Stimulated activated CD4-positive, alpha-beta T cell treated with anti-CD3 and anti-CD28 coated beads, Interleukin-1b, Interleukin-23, amount 100 ng/mL, for 4 hours (primary cell): Measurements from ENCODE around the gene RAB18.
"Not testable (repeated sequence)": the region's sequence is repeated elsewhere in the genome, so short reads cannot be mapped to it uniquely, and the experiment has no call there.

ENCODE experiments used
- DNase-seq, 2 donors: peaks; one replicate each; pipeline ENCODE4 v3.0.0-alpha.2; 2020; ENCODE audit warnings: low read depth in 2 of 2

Gene RAB18

GRCh38 chr10:27547047-27547446 is 42.9 kb downstream of the RAB18 start:
- no peak for DNase-seq

- DNase-seq, result no peak
These were observed 43.4 kb downstream of the RAB18 start for GRCh38 chr10:27547482-27547881.

GRCh38 chr10:27550823-27551222 is 46.7 kb downstream of the RAB18 start:
- no peak for DNase-seq

- no peak for DNase-seq
These were observed 54.5 kb downstream of the RAB18 start for GRCh38 chr10:27558612-27559020.

GRCh38 chr10:27561334-27561733 is 57.2 kb downstream of the RAB18 start:
- no peak for DNase-seq

GRCh38 chr10:27564398-27564797 is 60.3 kb downstream of the RAB18 start:
- DNase-seq, result no peak

- DNase-seq, result no peak
These were observed 60.8 kb downstream of the RAB18 start for GRCh38 chr10:27564880-27565279.

GRCh38 chr10:27568196-27569175 is 64.4 kb downstream of the RAB18 start:
- DNase-seq, result no peak

GRCh38 chr10:27569946-27570345 is 65.8 kb downstream of the RAB18 start:
- DNase-seq, result no peak

- not testable (repeated sequence) for DNase-seq
These were observed 72.9 kb downstream of the RAB18 start for GRCh38 chr10:27577038-27577437.

- DNase-seq, result no peak
These were observed 74.2 kb downstream of the RAB18 start for GRCh38 chr10:27578316-27578715.

GRCh38 chr10:27581225-27581624 is 77.1 kb downstream of the RAB18 start:
- DNase-seq, result no peak

GRCh38 chr10:27584302-27584701 is 80.2 kb downstream of the RAB18 start:
- DNase-seq, result no peak
